Heart left ventricle (tissue), 16 donors: Measurements from ENCODE around the gene TRIM32. TPM values are rescaled to one million over a fixed set of nuclear protein-coding genes. Genes with fewer than 3 reads are reported as not detected.

Experiments
- ATAC-seq, 4 donors: fragments of 200-7000 bp; cut with Tn5 transposase; one replicate each; pipeline ENCODE4 v1.9.1; 2020 to 2022; ENCODE audit warnings: moderate library complexity in 4 of 4, mild to moderate bottlenecking in 3 of 4, moderate number of reproducible peaks in 1 of 4
- DNase-seq, 5 donors: peaks; one replicate each; pipeline ENCODE4 v3.0.0-alpha.2; 2020
- H3K27ac ChIP-seq, 12 donors: fragments of 200-600 bp; sonication (generic) in 4 of 12; one replicate each; pipeline versions ENCODE4 v1.5.0 to v1.8.0; 2016 to 2022; ENCODE audit warnings: mild to moderate bottlenecking in 2 of 12
- H3K27me3 ChIP-seq, 9 donors: fragments of 200-600 bp; sonication (generic) in 2 of 9; one replicate each; pipeline versions ENCODE4 v1.5.1 to v1.8.0; 2016 to 2022; ENCODE audit warnings: mild to moderate bottlenecking in 3 of 9
- H3K36me3 ChIP-seq, 9 donors: fragments of 200-600 bp; sonication (generic) in 2 of 9; one replicate each; pipeline versions ENCODE4 v1.5.0 to v1.8.0; 2018 to 2022; ENCODE audit warnings: mild to moderate bottlenecking in 2 of 9
- H3K4me1 ChIP-seq, 12 donors: fragments of 200-600 bp; sonication (generic) in 4 of 12; one replicate each; pipeline versions ENCODE4 v1.5.0 to v1.8.0; 2016 to 2022; ENCODE audit warnings: mild to moderate bottlenecking in 3 of 12
- H3K4me3 ChIP-seq, 12 donors: fragments of 200-600 bp; sonication (generic) in 4 of 12; one replicate each; pipeline versions ENCODE4 v1.5.0 to v1.8.0; 2017 to 2022; ENCODE audit warnings: mild to moderate bottlenecking in 9 of 12, moderate library complexity in 4 of 12
- H3K9me3 ChIP-seq, 12 donors: fragments of 200-600 bp; sonication (generic) in 4 of 12; one replicate each; pipeline versions ENCODE4 v1.5.0 to v1.8.0; 2016 to 2022; ENCODE audit warnings: mild to moderate bottlenecking in 1 of 12
- POLR2A ChIP-seq, 2 donors: fragments of 450-650 bp; IDR thresholded peaks; one replicate each; pipeline ENCODE4 v1.6.1; 2017; ENCODE audit warnings: antibody characterized with exemption in 2 of 2, mild to moderate bottlenecking in 2 of 2, moderate library complexity in 2 of 2
- WGBS, 4 donors: extraction: QIAGEN DNeasy Blood & Tissue Kit in 2 of 4; methylation state at CpG; one replicate each; pipeline versions ENCODE4 v1.1.5 to v1.1.7; 2013 to 2018; 5-methylcytosine and 5-hydroxymethylcytosine counted together
- intact Hi-C, 10 donors: fragments of 100-400 bp; cut with DNase I; formaldehyde crosslinking; loops; one replicate each; pipeline versions ENCODE4 v1.11.1 to v1.14.2; 2022
- polyA plus RNA-seq, 2 donors: library from polyadenylated mRNA; stranded (reverse); fragments of 200-250 nt; gene quantifications; one replicate each; pipeline ENCODE4 v1.2.3, GENCODE V29; 2013
- total RNA-seq, 9 donors: library from RNA; depleted of rRNA in 2 of 9; stranded (reverse); fragments of >200 nt in 2 of 9; fragmentation: NEBNext Ultra II Directional in 3 of 9; extraction: Animal tissue kit (Norgen Biotek cat#: 25700) in 3 of 9; gene quantifications; one replicate each; pipeline versions ENCODE4 v1.1.0 to v1.2.4, GENCODE V29; 2016 to 2023
- TF ChIP-seq, protein P1 (sequence below), 12 donors: fragments of 200-600 bp; sonication (generic) in 4 of 12; IDR thresholded peaks; one replicate each; pipeline versions ENCODE4 v1.5.0 to v1.8.0; 2018 to 2022; ENCODE audit warnings: antibody characterized with exemption in 12 of 12, mild to moderate bottlenecking in 5 of 12
- donor health status: ischemic (EF 13 %, LVEDD 7.1; RV severe dilation, severe dysfunction).
- donor health status: healthy with polysubstance abuse.
- donor health status: DM: no; HTN: yes; CAD: no.
- donor health status: DM: no; HTN: no; CAD: no.
- donor health status: ischemic (EF 25% LVEDD 6.9; RV normal size, moderate dysfunction).
- donor health status: ischemic (EF 25% LVEDD 5.7; RV mildly dilated, moderate dysfunction).
- donor health status: healthy.
- donor health status: DM: yes; HTN: yes; CAD: no.
- donor health status: ischemic (EF 35%, LVEDD 5.7; RV mildly dilated, moderate dysfunction).
- donor health status: nonischemic (EF 11% LVEDD 7.7; RV severe dilation, severe dysfunction).
- donor health status: DM: yes; HTN: yes; CAD: no.
- donor health status: PGD.
- donor health status: ischemic (EF 29% LVEDD 5.4; RV normal size, mild dysfunction).
- donor health status: nonischemic (EF 23%, LVEDD 6.1; RV moderate dilation, normal function).

Gene TRIM32
- total and polyA plus RNA-seq, 11 donors: 3.3 to 17.9 (median 15.1) TPM

DNA sequence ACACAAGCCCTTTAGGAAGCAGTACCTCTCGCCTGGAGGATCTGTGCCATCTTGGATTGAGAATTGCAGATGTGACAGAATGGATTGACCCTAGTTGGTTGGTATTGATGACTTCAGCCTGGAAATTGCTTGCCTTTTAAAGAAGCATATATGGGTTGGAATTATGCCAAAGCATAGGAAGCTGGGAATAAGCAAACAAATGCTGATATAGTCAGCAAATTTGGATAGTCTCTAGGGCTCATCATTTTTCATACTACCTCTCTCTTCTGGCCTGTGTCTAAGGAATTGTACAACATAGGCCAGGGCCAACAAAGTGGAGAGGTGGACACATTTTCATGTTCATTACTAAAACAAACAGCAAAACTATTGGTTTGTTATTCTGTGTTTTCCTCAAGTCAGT lies 13.2 kb downstream of the TRIM32 start:
- intact Hi-C loops: no loop called here
- no peaks in the 10 kb centered on the region for H3K27me3 ChIP-seq
- WGBS, 4 donors: 98 to 100% (median 99%) methylated on average over 1 of the region's 1 CpG
- no peak overlapping the region for H3K27ac ChIP-seq
- H3K4me1 ChIP-seq: peaks cover 0 to 11% (median 7%) of the 10 kb centered on the region in 12 donors
- ATAC-seq (no peak), DNase-seq (no peak)
- peaks cover 0 to 47% (median 32%) of the 10 kb centered on the region in 9 donors for H3K36me3 ChIP-seq
- H3K9me3 ChIP-seq: peaks cover 0 to 3% (median 0%) of the 10 kb centered on the region in 12 donors
- no peak overlapping the region for H3K4me3 ChIP-seq
- TF ChIP-seq, protein P1, sequence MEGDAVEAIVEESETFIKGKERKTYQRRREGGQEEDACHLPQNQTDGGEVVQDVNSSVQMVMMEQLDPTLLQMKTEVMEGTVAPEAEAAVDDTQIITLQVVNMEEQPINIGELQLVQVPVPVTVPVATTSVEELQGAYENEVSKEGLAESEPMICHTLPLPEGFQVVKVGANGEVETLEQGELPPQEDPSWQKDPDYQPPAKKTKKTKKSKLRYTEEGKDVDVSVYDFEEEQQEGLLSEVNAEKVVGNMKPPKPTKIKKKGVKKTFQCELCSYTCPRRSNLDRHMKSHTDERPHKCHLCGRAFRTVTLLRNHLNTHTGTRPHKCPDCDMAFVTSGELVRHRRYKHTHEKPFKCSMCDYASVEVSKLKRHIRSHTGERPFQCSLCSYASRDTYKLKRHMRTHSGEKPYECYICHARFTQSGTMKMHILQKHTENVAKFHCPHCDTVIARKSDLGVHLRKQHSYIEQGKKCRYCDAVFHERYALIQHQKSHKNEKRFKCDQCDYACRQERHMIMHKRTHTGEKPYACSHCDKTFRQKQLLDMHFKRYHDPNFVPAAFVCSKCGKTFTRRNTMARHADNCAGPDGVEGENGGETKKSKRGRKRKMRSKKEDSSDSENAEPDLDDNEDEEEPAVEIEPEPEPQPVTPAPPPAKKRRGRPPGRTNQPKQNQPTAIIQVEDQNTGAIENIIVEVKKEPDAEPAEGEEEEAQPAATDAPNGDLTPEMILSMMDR (IDR thresholded peaks at IDR 0.05): no peak
- TF ChIP-seq POLR2A (IDR thresholded peaks at IDR 0.05): no peak

DNA sequence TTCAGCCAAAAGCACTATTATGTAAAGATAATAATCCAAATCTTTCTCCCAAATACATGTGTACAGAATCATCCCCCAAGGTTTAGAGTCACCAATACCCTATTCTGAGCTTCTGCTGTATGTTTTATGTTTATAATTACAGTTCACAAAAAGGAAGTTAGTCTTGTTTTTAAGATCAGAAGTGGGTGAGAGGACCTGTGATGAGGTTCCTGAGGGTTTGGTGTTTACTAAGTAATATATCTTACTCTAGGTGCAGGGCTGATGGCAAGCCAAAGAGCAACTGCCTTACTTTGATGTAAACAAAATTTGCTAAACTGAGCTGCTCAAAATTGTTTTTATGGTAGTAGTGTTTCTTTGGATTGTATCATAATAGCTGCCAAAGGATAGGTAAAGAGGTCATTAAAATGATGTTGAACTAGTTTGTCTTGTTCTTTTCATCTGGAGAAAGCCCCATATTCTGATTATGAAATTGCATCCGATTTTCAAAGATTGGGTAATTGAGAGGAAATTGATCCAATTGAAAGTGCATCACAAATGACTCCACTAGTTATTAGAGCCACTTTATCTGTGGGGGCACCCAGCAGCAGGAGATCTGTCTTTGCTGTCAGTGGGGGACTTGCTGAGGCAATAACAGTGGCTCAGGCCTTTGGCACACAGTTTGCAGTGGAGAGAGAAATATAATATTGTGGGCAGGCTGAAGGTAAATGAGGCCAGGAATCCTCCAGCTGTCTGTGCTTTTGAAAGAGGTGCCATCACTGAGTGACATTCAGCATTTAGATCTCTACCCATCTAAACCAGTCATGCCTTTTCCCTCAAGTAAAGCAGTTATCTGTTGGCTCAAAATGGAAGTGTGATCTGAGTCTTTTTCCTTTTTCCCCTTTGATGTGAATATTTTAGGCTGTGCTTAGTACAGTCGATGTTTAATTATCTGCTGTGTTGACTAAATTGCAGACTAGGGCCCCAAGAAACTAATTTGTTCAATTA lies 14.1 kb downstream of the TRIM32 start:
- 78 to 86% (median 84%) methylated on average over 2 of the region's 2 CpGs for WGBS, 4 donors
- H3K27me3 ChIP-seq: no peaks in the 10 kb centered on the region
- TF ChIP-seq, protein P1 (IDR thresholded peaks at IDR 0.05): no peak
- no peak for TF ChIP-seq POLR2A (IDR thresholded peaks at IDR 0.05)
- no peak overlapping the region for H3K27ac ChIP-seq
- H3K36me3 ChIP-seq: peaks cover 0 to 43% (median 32%) of the 10 kb centered on the region in 9 donors
- no peak overlapping the region for H3K4me3 ChIP-seq
- intact Hi-C loops: no loop called here
- peaks cover 0 to 7% (median under 1%) of the 10 kb centered on the region in 12 donors for H3K4me1 ChIP-seq
- no peak for DNase-seq
- peaks cover 0 to 3% (median 0%) of the 10 kb centered on the region in 12 donors for H3K9me3 ChIP-seq
- ATAC-seq: no peak

DNA sequence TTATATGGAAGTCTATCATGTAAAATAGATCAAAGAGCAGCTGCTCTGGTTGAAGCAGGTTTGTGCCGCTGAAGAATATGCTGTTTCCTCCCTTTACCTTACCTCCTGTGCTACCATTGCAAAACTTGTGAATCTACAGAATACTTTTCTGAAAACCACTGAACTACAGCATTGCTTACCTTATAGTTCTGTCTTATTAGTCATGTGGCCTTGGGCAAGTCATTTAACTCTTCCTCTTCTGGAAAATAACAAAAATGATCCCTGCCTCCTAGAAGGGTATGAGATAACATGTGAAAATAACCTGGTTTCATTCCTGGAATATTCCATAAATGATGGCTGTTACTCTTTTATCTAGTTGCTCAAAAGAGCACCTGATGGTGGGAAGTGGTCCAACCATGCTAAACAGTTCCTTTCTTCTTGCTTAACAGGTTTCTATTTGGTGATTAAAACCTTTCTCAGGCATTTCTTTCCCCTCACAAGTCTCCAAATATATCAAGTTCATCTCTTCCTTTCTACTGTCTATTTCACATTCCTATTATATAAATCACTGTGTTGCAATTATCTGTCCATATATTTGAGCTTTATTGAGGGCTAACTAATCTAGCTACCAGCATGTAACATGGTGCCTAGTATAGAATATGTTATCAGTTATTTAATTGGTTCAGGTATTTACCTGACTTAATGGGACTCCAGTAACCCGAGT lies 15.0 kb downstream of the TRIM32 start:
- intact Hi-C loops: no loop called here
- no peak overlapping the region for H3K4me3 ChIP-seq
- TF ChIP-seq, protein P1 (IDR thresholded peaks at IDR 0.05): no peak
- TF ChIP-seq POLR2A (IDR thresholded peaks at IDR 0.05): no peak
- H3K27me3 ChIP-seq: no peaks in the 10 kb centered on the region
- 66 to 99% (median 94%) methylated on average over 2 of the region's 2 CpGs for WGBS, 4 donors
- peaks cover 0 to 43% (median 32%) of the 10 kb centered on the region in 9 donors for H3K36me3 ChIP-seq
- H3K27ac ChIP-seq: no peak overlapping the region
- ATAC-seq: no peak
- peaks cover 0 to 3% (median 0%) of the 10 kb centered on the region in 12 donors for H3K9me3 ChIP-seq
- no peak for DNase-seq
- H3K4me1 ChIP-seq: peaks cover 0 to 4% (median 0%) of the 10 kb centered on the region in 12 donors

DNA sequence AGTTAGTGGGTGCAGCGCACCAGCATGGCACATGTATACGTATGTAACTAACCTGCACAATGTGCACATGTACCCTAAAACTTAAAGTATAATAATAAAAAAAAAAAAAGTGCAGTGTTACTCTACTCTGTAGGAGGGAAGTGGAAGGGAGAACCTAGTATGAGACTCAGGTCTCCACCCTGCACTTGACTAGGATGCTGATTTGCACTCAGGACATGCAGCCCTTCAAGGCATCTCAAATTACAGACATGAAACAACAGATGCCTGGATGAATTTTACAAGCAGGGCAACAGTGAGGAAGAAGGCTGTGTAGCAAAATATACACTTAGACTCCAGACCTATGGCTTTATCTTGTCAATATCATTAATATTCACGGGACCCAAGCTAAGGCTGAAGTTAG lies 16.5 kb downstream of the TRIM32 start:
- ATAC-seq (no peak), DNase-seq (no peak)
- intact Hi-C loops: no loop called here
- Histone ChIP-seq H3K4me1 (peaks cover 0 to 3% (median 0%) of the 10 kb centered on the region in 12 donors), H3K27me3 (no peaks in the 10 kb centered on the region), H3K27ac (no peak overlapping the region), H3K9me3 (peaks cover 0 to 3% (median 0%) of the 10 kb centered on the region in 12 donors), H3K4me3 (no peak overlapping the region), H3K36me3 (peaks cover 0 to 31% (median 20%) of the 10 kb centered on the region in 9 donors)
- TF ChIP-seq, protein P1 (IDR thresholded peaks at IDR 0.05): no peak
- no peak for TF ChIP-seq POLR2A (IDR thresholded peaks at IDR 0.05)
- 91 to 98% (median 96%) methylated on average over 3 of the region's 3 CpGs for WGBS, 4 donors
